ENCODE data around the gene REEP1. TPM values are rescaled to one million over a fixed set of nuclear protein-coding genes. Genes with fewer than 3 reads are reported as not detected.

The REEP1 gene
- total and polyA plus RNA-seq, 2 donors (not counting 1 experiment from before 2014, with no cell fraction given), result not detected

- Histone ChIP-seq H3K9me3 (ENCODE audit: control extremely low read depth in 1 of 3, control insufficient read depth in 2 of 3, insufficient read depth in 1 of 3, low read length in 2 of 3) (no peaks in the 10 kb centered on the region), H3K27me3 (replicated peaks in 1 of 4; ENCODE audit: control extremely low read depth in 1 of 4, control insufficient read depth in 3 of 4, insufficient read depth in 4 of 4, low read length in 3 of 4) (peaks cover 0 to 8% (median 0%) of the 10 kb centered on the region in 4 experiments), H4K20me1 (ENCODE audit: control insufficient read depth, insufficient read depth, low read length, poor library complexity, severe bottlenecking) (no peaks in the 10 kb centered on the region), H3K4me2 (replicated peaks; ENCODE audit: low read depth, low read length, poor library complexity, severe bottlenecking) (no peak overlapping the region), H3K9ac (ENCODE audit: low read length) (no peak overlapping the region), H2AFZ (ENCODE audit: insufficient read depth, low read depth, low read length, poor library complexity, severe bottlenecking) (no peak overlapping the region), H3K79me2 (ENCODE audit: control insufficient read depth, insufficient read depth, low read length) (no peaks in the 10 kb centered on the region), H3K27ac (ENCODE audit: low read length in 2 of 2) (no peak overlapping the region), H3K36me3 (replicated peaks in 1 of 2; ENCODE audit: control extremely low read depth in 1 of 2, control insufficient read depth in 1 of 2, extremely low read depth in 1 of 2, insufficient read depth in 2 of 2, low read length in 1 of 2) (no peaks in the 10 kb centered on the region), H3K4me1 (ENCODE audit: control insufficient read depth in 2 of 2, insufficient read depth in 2 of 2, low read length in 2 of 2) (no peaks in the 10 kb centered on the region), H3K4me3 (ENCODE audit: control extremely low read depth in 1 of 5, extremely low read depth in 1 of 5, insufficient read depth in 1 of 5, low read depth in 2 of 5, low read length in 4 of 5) (no peak overlapping the region)
- peaks cover 9% of the 10 kb centered on the region for H3K27me3 Mint-ChIP-seq
- TF ChIP-seq CTCF (IDR thresholded peaks at IDR 0.05), result no peak
- TF ChIP-seq EZH2 (IDR thresholded peaks at IDR 0.05; ENCODE audit: borderline replicate concordance, insufficient read depth, low read depth, low read length, poor library complexity, severe bottlenecking), result no peak
- intact Hi-C loops (cut with micrococcal nuclease), result no loop called here
- ATAC-seq (ENCODE audit: low read depth), result no peak
- CTCF ChIA-PET, result no interaction called here
- H3K4me3 Mint-ChIP-seq, result no peak overlapping the region
- no peaks in the 10 kb centered on the region for H3K4me1 Mint-ChIP-seq
- WGBS (ENCODE audit: insufficient coverage), result 100% methylated on average over 1 of the region's 2 CpGs
- H3K9me3 Mint-ChIP-seq (ENCODE audit: insufficient read depth), result no peaks in the 10 kb centered on the region
- POLR2A ChIA-PET, result no interaction called here
- no peak for DNase-seq
- no peak overlapping the region for H3K27ac Mint-ChIP-seq
These were observed 24.1 kb downstream of the REEP1 start for GRCh38 chr2:86313341-86313740.

- H3K9me3 ChIP-seq (ENCODE audit: control extremely low read depth in 1 of 3, control insufficient read depth in 2 of 3, insufficient read depth in 1 of 3, low read length in 2 of 3), result no peaks in the 10 kb centered on the region
- no peak overlapping the region for H3K4me3 ChIP-seq (ENCODE audit: control extremely low read depth in 1 of 5, extremely low read depth in 1 of 5, insufficient read depth in 1 of 5, low read depth in 2 of 5, low read length in 4 of 5)
- ATAC-seq (ENCODE audit: low read depth) (no peak), DNase-seq (no peak)
- H3K36me3 ChIP-seq (replicated peaks in 1 of 2; ENCODE audit: control extremely low read depth in 1 of 2, control insufficient read depth in 1 of 2, extremely low read depth in 1 of 2, insufficient read depth in 2 of 2, low read length in 1 of 2), result no peaks in the 10 kb centered on the region
- H3K4me2 ChIP-seq (replicated peaks; ENCODE audit: low read depth, low read length, poor library complexity, severe bottlenecking), result no peak overlapping the region
- over 99% methylated on average over 4 of the region's 4 CpGs for WGBS (ENCODE audit: insufficient coverage)
- Mint-ChIP-seq H3K9me3 (ENCODE audit: insufficient read depth) (no peaks in the 10 kb centered on the region), H3K27me3 (peaks cover 9% of the 10 kb centered on the region), H3K27ac (no peak overlapping the region), H3K4me1 (no peaks in the 10 kb centered on the region), H3K4me3 (no peak overlapping the region)
- ChIA-PET POLR2A (no interaction called here), CTCF (interaction anchor here (1.5 kb wide), 1 partner anchor 90 kb away, joined by 4 read pairs; no protein-coding TSS in a partner anchor)
- intact Hi-C loops (cut with micrococcal nuclease), result no loop called here
- H2AFZ ChIP-seq (ENCODE audit: insufficient read depth, low read depth, low read length, poor library complexity, severe bottlenecking), result no peak overlapping the region
- TF ChIP-seq CTCF (IDR thresholded peaks at IDR 0.05) (no peak), EZH2 (IDR thresholded peaks at IDR 0.05; ENCODE audit: borderline replicate concordance, insufficient read depth, low read depth, low read length, poor library complexity, severe bottlenecking) (no peak)
- no peaks in the 10 kb centered on the region for H3K4me1 ChIP-seq (ENCODE audit: control insufficient read depth in 2 of 2, insufficient read depth in 2 of 2, low read length in 2 of 2)
- H4K20me1 ChIP-seq (ENCODE audit: control insufficient read depth, insufficient read depth, low read length, poor library complexity, severe bottlenecking), result no peaks in the 10 kb centered on the region
- H3K27ac ChIP-seq (ENCODE audit: low read length in 2 of 2), result no peak overlapping the region
- H3K79me2 ChIP-seq (ENCODE audit: control insufficient read depth, insufficient read depth, low read length), result no peaks in the 10 kb centered on the region
- no peak overlapping the region for H3K9ac ChIP-seq (ENCODE audit: low read length)
- H3K27me3 ChIP-seq (replicated peaks in 1 of 4; ENCODE audit: control extremely low read depth in 1 of 4, control insufficient read depth in 3 of 4, insufficient read depth in 4 of 4, low read length in 3 of 4), result peaks cover 0 to 8% (median 0%) of the 10 kb centered on the region in 4 experiments
These were observed 25.5 kb downstream of the REEP1 start for GRCh38 chr2:86311879-86312278.

Data from B cell (primary cell).